Glomerular endothelial cell (primary cell): ENCODE measurements around the gene ARFGAP1. TPM values are rescaled to one million over a fixed set of nuclear protein-coding genes. Genes with fewer than 3 reads are reported as not detected.

Experiments used
- DNase-seq: peaks from one replicate; pipeline ENCODE4 v3.0.0-alpha.2; 2011; ENCODE audit warnings: low read depth, low spot score; ENCODE audit errors: extremely low read depth
- total RNA-seq: library from RNA; depleted of rRNA; stranded (reverse); fragments of >200 nt; gene quantifications from 2 replicates; pipeline ENCODE4 v1.2.3, GENCODE V29; 2015

The ARFGAP1 gene
- total RNA-seq, 1 donor from 2014 or later, result 94.6 TPM

GRCh38 chr20:63317601-63318291 lies 45.1 kb downstream of the ARFGAP1 start:
- DNase-seq, result no peak

DNA sequence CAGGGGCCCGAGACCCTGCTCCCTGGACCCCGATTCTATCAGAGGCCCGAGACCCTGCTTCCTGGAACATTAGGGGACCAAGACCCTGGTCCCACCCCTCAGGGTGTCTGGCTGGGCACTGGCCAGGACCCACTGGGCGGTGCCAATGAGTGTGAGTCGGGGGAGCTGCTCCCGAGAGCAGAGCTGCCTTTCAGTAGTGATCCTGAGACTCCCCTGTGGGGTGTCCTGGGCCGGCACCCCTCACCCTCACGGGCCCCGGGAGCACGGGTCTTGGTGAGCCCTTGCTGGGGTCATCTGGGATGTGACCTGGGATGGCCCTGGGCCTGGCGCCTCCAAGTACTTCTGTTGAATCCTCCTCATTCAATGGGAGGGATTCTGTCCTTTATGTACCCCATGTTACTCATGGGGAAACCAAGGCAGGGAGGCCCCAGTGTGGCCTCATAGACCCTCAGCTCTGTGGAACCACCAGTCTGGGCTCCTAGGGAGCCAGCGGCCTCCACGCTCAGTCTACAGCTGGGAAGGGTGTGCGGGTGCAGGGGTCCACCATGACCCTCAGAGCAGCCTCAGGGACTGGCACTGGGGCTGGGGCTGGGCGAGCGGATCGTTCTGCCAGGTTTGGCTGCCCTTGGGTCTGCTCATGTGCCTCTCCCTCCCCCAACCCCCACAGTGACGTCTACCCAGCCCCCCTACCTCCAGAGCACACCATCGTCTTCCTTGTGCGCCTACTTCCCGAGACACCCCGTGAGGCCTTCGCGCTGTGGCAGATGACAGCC lies 46.0 kb downstream of the ARFGAP1 start:
- no peak for DNase-seq

DNA sequence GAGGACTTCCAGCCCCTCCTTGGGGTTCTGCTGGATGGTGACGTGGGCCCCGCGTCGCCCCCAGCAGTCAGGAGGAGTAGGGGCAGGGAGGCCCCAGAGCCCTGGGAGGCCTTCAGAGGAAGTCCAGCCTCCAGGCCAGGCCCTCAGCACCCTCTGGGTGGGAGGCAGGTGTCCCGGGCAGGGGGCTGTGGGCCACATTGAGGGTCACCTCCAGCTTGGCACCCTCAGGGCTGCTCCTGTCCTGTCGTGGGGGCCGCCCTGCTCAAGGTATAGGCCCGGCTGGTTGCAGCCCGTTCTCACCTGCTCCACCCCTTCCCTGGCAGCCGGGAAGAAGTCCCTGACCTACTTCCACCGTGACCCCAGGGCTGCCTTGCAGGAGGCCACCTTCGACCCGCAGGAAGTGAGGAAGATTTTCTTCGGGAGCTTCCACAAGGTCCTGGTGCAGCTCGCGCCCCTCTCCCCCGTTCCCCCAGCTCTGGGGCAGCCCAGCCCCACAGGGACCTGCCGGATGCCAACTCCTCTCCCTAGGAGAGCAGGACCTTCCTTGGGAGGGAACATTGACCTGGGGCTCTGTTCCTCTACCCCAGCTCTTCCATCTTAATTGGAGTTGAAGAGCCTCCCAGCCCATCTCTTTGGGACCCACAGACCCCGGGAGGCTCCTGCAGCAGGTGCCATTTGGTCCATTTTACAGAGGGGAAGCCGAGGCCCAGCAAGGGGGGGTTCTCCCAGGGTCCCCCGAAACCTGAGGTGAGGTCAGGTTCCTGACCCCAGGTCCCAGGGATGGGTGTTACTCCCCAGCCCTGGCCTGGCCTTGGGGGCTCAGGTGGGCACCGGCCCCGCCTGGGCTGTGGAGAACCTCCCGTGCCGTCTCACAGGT lies 46.8 kb downstream of the ARFGAP1 start:
- DNase-seq, result no peak

GRCh38 chr20:63320041-63320511 lies 47.5 kb downstream of the ARFGAP1 start:
- no peak for DNase-seq

DNA sequence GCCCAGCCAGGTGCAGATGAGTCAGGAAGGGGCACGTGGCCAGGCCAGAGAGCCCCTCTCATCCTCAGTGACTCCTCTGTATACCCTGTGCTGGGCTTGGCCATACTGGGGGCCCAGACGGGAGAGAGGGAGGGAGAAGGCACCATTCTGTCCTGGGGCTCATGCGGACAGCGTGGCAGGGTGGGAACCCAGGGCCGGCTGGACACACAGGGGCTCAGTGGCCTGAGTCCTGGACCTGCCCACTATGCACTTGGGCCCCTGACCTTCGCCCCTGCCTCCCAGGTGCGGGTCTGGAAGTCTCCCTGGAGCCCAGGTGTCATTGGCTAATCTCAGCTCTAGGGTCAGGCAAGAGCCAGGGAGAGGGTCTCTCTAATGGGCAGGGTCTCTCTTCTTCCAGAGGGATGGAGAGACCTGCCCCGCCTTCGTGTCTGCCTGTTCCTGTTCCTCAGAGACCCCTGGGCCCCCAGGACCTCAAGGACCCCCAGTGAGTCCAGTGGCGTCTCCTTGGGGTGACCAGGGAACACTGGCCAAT lies 48.1 kb downstream of the ARFGAP1 start:
- DNase-seq, result no peak

GRCh38 chr20:63321148-63321831 lies 48.7 kb downstream of the ARFGAP1 start:
- no peak for DNase-seq

- no peak for DNase-seq
These were observed 49.7 kb downstream of the ARFGAP1 start for GRCh38 chr20:63322146-63322932.

DNA sequence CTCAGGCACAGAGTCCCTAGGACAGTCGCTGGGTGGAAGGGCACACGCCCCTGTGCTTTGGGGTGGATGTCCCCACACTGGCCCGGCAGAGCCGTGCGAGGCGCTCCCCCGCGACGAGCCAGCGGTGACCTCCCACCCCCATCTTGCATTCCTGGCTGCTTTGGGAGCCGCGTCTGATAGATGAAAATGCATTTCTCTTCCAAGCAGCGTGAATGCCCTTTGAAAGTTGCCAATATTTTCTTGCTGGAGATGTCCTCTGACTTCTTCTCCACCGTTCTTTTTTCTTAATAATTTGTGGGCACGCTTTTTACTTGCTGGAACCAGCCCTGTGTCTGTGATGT lies 50.3 kb downstream of the ARFGAP1 start:
- DNase-seq, result no peak

DNA sequence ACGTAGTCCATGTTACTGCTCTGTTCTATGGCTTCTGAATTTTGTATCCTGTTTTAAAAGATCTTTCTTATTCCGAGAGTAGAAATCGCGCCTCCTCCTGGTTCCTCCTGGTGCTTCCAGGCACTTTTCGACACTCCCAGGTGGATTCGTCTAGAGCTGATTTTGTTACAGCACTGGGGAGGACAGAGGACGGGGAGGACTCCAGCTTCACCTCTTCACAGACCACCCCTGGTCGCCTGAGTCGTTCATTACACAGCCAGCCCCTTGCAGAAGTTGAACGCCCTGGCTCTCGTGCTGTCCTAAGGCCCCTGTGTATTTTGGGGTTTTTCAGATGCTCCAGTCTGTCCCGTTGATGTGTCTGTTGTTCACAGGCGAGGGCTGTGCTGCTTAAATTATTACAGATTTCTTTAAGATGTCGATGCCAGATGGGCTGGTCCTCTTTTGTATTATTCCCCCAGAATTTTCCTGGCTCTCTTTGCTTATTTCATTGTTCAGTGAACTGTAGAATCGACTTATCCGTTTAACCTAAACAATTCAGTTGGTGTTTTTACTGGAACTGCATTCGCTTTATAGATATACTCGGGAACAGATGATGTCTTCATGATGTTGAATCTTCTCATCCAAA lies 50.9 kb downstream of the ARFGAP1 start:
- DNase-seq, result no peak

GRCh38 chr20:63325021-63325471 lies 52.4 kb downstream of the ARFGAP1 start:
- DNase-seq, result no peak

DNA sequence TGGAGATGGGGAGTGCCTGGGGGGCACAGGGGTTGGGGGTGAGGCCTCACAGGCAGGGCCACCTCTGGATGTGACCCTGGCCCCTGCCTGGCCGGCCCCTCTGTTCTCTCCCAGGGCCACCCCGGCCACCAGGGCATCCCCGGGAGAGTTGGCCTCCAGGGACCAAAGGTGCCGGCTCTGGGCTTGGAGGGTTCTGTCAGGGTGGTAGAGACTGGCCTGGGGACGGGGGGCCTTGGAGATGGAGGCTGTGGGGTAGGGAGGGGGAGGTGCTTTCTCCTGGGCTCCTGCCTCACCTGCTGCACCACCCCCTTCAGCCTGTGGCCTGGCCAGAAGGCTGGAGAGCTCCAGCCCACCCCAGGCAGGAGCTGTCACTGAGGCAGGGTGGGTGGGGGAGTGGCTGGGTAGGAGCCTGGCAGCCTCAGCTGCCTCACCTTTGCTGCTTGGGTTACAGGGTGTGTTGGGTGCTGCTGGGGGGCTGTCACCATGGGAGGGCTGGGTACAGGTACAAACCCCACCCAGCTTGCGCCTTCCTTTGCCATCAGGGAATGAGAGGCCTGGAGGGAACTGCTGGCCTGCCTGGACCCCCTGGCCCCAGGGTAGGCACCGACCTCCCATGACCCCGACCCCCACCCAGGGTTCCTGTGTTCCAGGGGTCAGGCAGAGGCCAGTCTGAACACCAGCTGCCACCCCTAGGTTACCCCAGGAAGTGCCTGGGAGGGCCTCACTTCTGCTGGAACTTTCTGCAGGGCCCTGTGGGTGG lies 53.1 kb downstream of the ARFGAP1 start:
- no peak for DNase-seq

GRCh38 chr20:63326314-63327230 lies 54.0 kb downstream of the ARFGAP1 start:
- no peak for DNase-seq

- no peak for DNase-seq
These were observed 54.7 kb downstream of the ARFGAP1 start for GRCh38 chr20:63327231-63327745.

- no peak for DNase-seq
These were observed 55.5 kb downstream of the ARFGAP1 start for GRCh38 chr20:63328026-63328700.

- no peak for DNase-seq
These were observed 56.2 kb downstream of the ARFGAP1 start for GRCh38 chr20:63328718-63329275.
